GM23338 (cell line): ENCODE results near the gene RIN3. TPM values are rescaled to one million over a fixed set of nuclear protein-coding genes. Genes with fewer than 3 reads are reported as not detected.

Experiments
- ATAC-seq: fragments of 200-7000 bp; cut with Tn5 transposase; 3 replicates; pipeline ENCODE4 v1.9.1; 2020
- DNase-seq: peaks from one replicate; pipeline ENCODE4 v3.0.0-alpha.2; 2015; ENCODE audit warnings: low spot score
- H2AFZ ChIP-seq: fragments of 200-600 bp; sonication (generic); 2 replicates; pipeline ENCODE4 v1.8.0; 2016; ENCODE audit warnings: antibody characterized with exemption, mild to moderate bottlenecking, moderate library complexity
- H3F3A ChIP-seq: fragments of 200-600 bp; sonication (generic); replicated peaks from 2 replicates; pipeline ENCODE4 v1.8.0; 2017; ENCODE audit warnings: antibody characterized with exemption, mixed run types, low read depth
- H3K27ac ChIP-seq: fragments of 200-600 bp; sonication (generic); 2 replicates; pipeline ENCODE4 v1.6.1; 2016; ENCODE audit warnings: low read depth
- H3K27me3 ChIP-seq: fragments of 200-600 bp; sonication (generic); 2 replicates; pipeline ENCODE4 v1.8.0; 2016; ENCODE audit warnings: mild to moderate bottlenecking, mixed run types, moderate library complexity; ENCODE audit not compliant: insufficient read depth
- H3K36me3 ChIP-seq: fragments of 200-600 bp; sonication (generic); 2 replicates; pipeline ENCODE4 v1.8.0; 2016; ENCODE audit warnings: mild to moderate bottlenecking; ENCODE audit not compliant: insufficient read depth
- H3K4me1 ChIP-seq: fragments of 200-600 bp; sonication (generic); 2 replicates; pipeline ENCODE4 v1.8.0; 2016; ENCODE audit warnings: mild to moderate bottlenecking, moderate library complexity; ENCODE audit not compliant: insufficient read depth
- H3K4me2 ChIP-seq: fragments of 200-600 bp; sonication (generic); 2 replicates; pipeline ENCODE4 v1.7.1; 2017; ENCODE audit warnings: mixed run types
- H3K4me3 ChIP-seq: fragments of 200-600 bp; sonication (generic); 2 replicates; pipeline ENCODE4 v1.6.1; 2016; ENCODE audit warnings: mixed run types
- H3K79me2 ChIP-seq: fragments of 200-600 bp; sonication (generic); replicated peaks from 2 replicates; pipeline ENCODE4 v1.8.0; 2017; ENCODE audit warnings: mild to moderate bottlenecking; ENCODE audit not compliant: insufficient read depth
- H3K9me2 ChIP-seq: fragments of 200-600 bp; sonication (generic); 2 replicates; pipeline ENCODE4 v1.8.0; 2017; ENCODE audit not compliant: insufficient read depth
- H4K20me1 ChIP-seq: fragments of 200-600 bp; sonication (generic); replicated peaks from 2 replicates; pipeline ENCODE4 v1.8.0; 2017; ENCODE audit warnings: mild to moderate bottlenecking; ENCODE audit not compliant: insufficient read depth
- H3K27ac Mint-ChIP-seq: 2 replicates; pipeline ENCODE4 v1.8.0; 2020; ENCODE audit warnings: inconsistent platforms, mild to moderate bottlenecking, moderate library complexity, mixed read lengths
- H3K27me3 Mint-ChIP-seq: 3 replicates; pipeline ENCODE4 v1.8.0; 2022; ENCODE audit warnings: low read depth, mild to moderate bottlenecking, moderate library complexity, mixed read lengths, inconsistent platforms; ENCODE audit not compliant: insufficient read depth, poor library complexity
- H3K36me3 Mint-ChIP-seq: 3 replicates; pipeline ENCODE4 v1.8.0; 2021; ENCODE audit warnings: low read depth, mild to moderate bottlenecking, inconsistent platforms, moderate library complexity, mixed read lengths
- H3K4me1 Mint-ChIP-seq: 3 replicates; pipeline ENCODE4 v1.8.0; 2020; ENCODE audit warnings: mild to moderate bottlenecking, inconsistent platforms, mixed read lengths
- H3K4me3 Mint-ChIP-seq: 3 replicates; pipeline ENCODE4 v1.8.0; 2021; ENCODE audit warnings: moderate library complexity, mild to moderate bottlenecking, inconsistent platforms, mixed read lengths
- H3K9me3 Mint-ChIP-seq: 3 replicates; pipeline ENCODE4 v1.8.0; 2020; ENCODE audit warnings: moderate library complexity, mild to moderate bottlenecking, inconsistent platforms, mixed read lengths
- CREB1 ChIP-seq: fragments of 250-450 bp; sonication (Bioruptor Pico); IDR thresholded peaks from 2 replicates; pipeline ENCODE4 v1.5.0; 2020; ENCODE audit warnings: low read depth, mild to moderate bottlenecking, moderate library complexity
- EZH2 ChIP-seq: fragments of 200-600 bp; sonication (generic); IDR thresholded peaks from one replicate; pipeline ENCODE4 v1.8.0; 2017; ENCODE audit warnings: antibody characterized with exemption, mild to moderate bottlenecking, low read depth; ENCODE audit not compliant: unreplicated experiment
- EZH2phosphoT487 ChIP-seq: fragments of 200-600 bp; sonication (generic); IDR thresholded peaks from one replicate; pipeline ENCODE4 v1.8.1; 2018; ENCODE audit warnings: antibody characterized with exemption; ENCODE audit not compliant: unreplicated experiment
- JUNB ChIP-seq: IDR thresholded peaks from one replicate; pipeline ENCODE4 v1.6.1; 2016; ENCODE audit warnings: antibody characterized with exemption; ENCODE audit not compliant: unreplicated experiment
- NANOG ChIP-seq: IDR thresholded peaks from 2 replicates; pipeline ENCODE4 v1.6.1; 2016; ENCODE audit warnings: antibody characterized with exemption, borderline replicate concordance
- POLR2AphosphoS5 ChIP-seq: IDR thresholded peaks from 2 replicates; pipeline ENCODE4 v1.6.1; 2016; ENCODE audit warnings: antibody characterized with exemption, low read depth
- STAT1 ChIP-seq: IDR thresholded peaks from one replicate; pipeline ENCODE4 v1.6.1; 2016; ENCODE audit warnings: antibody characterized with exemption; ENCODE audit not compliant: unreplicated experiment
- ZNF114 ChIP-seq: fragments of 250-450 bp; sonication (Bioruptor Pico); IDR thresholded peaks from 2 replicates; pipeline ENCODE4 v1.5.0; 2020; ENCODE audit warnings: mild to moderate bottlenecking, moderate library complexity
- ZNF331 ChIP-seq: fragments of 250-450 bp; sonication (Bioruptor Pico); IDR thresholded peaks from 2 replicates; pipeline ENCODE4 v1.5.0; 2020; ENCODE audit warnings: low read depth, mild to moderate bottlenecking, moderate library complexity
- polyA plus RNA-seq: library from polyadenylated mRNA; unstranded; fragments of >200 nt; fragmentation: Nextera tagmentation; extraction: Ambion mirVana; gene quantifications from 2 replicates; pipeline ENCODE4 v1.2.1, GENCODE V29; 2016
- total RNA-seq: library from RNA; depleted of rRNA; stranded (reverse); fragments of >200 nt; shearing (Covaris generic); gene quantifications from 2 replicates; pipeline ENCODE4 v1.2.3, GENCODE V29; 2014
- TF ChIP-seq, protein P1 (sequence below), 2 experiments: fragments of 200-600 bp in 1 of 2; sonication (generic) in 1 of 2; conservative IDR thresholded peaks; 2 replicates each; pipeline versions ENCODE4 v1.5.1 to v1.6.1; 2016 to 2017; ENCODE audit warnings: antibody characterized with exemption in 2 of 2, low read depth in 2 of 2, mild to moderate bottlenecking in 2 of 2, moderate library complexity in 1 of 2
- TF ChIP-seq, protein P2 (sequence below): fragments of 250-450 bp; sonication (Bioruptor Pico); IDR thresholded peaks from 2 replicates; pipeline ENCODE4 v1.5.0; 2020; ENCODE audit warnings: mild to moderate bottlenecking, moderate library complexity
- TF ChIP-seq, protein P3 (sequence below): IDR thresholded peaks from one replicate; pipeline ENCODE4 v1.6.1; 2018; ENCODE audit warnings: antibody characterized with exemption; ENCODE audit not compliant: unreplicated experiment

The RIN3 gene
- total and polyA plus RNA-seq, 2 experiments from 2014 or later, result 0.97 to 1.5 TPM

DNA sequence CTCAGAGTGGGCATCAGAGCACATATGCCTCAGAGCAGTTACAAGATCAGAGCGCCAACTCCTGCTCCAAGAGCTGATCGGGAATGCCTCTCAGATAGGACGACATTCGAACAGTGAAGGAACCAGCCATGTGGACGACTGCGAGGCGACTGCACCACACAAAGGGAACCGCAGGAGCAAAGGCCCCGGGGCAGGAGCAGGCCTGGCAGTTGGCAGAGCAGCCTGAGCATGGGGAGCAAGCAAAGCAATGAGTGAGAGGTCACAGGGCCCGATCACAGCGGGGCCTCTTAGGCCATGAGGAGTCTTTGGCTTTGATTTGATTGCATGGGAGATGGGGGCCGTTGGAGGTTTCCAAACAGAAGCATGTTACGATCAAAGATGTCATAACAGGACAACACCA lies 144.6 kb downstream of the RIN3 start:
- H3K36me3 Mint-ChIP-seq, result no peaks in the 10 kb centered on the region; the same call in 2 of the 3 replicates

More for the DNA sequence above, 144.6 kb downstream of the RIN3 start:
- no peaks in the 10 kb centered on the region for H3K27me3 ChIP-seq
- Mint-ChIP-seq H3K9me3 (no peaks in the 10 kb centered on the region; the same call in 1 of the 3 replicates), H3K27ac (no peak overlapping the region), H3K4me1 (peaks cover 2% of the 10 kb centered on the region; the same call in 2 of the 3 replicates), H3K27me3 (peaks cover 11% of the 10 kb centered on the region), H3K4me3 (no peak overlapping the region)
- H3K79me2 ChIP-seq, result no peaks in the 10 kb centered on the region
- ATAC-seq, result no peak
- no peaks in the 10 kb centered on the region for H3K36me3 ChIP-seq
- no peaks in the 10 kb centered on the region for H3K9me2 ChIP-seq
- no peak for DNase-seq
- no peaks in the 10 kb centered on the region for H4K20me1 ChIP-seq
- H3K4me3 ChIP-seq, result no peak overlapping the region
- no peak overlapping the region for H3K4me2 ChIP-seq
- no peak overlapping the region for H2AFZ ChIP-seq
- H3K27ac ChIP-seq, result no peak overlapping the region
- no peaks in the 10 kb centered on the region for H3K4me1 ChIP-seq
- H3F3A ChIP-seq, result no peaks in the 10 kb centered on the region
- no peak for TF ChIP-seq EZH2phosphoT487
- TF ChIP-seq, protein P1, sequence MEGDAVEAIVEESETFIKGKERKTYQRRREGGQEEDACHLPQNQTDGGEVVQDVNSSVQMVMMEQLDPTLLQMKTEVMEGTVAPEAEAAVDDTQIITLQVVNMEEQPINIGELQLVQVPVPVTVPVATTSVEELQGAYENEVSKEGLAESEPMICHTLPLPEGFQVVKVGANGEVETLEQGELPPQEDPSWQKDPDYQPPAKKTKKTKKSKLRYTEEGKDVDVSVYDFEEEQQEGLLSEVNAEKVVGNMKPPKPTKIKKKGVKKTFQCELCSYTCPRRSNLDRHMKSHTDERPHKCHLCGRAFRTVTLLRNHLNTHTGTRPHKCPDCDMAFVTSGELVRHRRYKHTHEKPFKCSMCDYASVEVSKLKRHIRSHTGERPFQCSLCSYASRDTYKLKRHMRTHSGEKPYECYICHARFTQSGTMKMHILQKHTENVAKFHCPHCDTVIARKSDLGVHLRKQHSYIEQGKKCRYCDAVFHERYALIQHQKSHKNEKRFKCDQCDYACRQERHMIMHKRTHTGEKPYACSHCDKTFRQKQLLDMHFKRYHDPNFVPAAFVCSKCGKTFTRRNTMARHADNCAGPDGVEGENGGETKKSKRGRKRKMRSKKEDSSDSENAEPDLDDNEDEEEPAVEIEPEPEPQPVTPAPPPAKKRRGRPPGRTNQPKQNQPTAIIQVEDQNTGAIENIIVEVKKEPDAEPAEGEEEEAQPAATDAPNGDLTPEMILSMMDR (conservative IDR thresholded peaks at IDR 0.05; ENCODE audit: low read depth in 2 of 2), result no peak
- TF ChIP-seq ZNF331, result no peak
- no peak for TF ChIP-seq NANOG
- TF ChIP-seq STAT1, result no peak
- no peak for TF ChIP-seq EZH2
- no peak for TF ChIP-seq CREB1 (CRISPR knock-in tag)
- no peak for TF ChIP-seq POLR2AphosphoS5
- TF ChIP-seq JUNB, result no peak
- TF ChIP-seq, protein P2, sequence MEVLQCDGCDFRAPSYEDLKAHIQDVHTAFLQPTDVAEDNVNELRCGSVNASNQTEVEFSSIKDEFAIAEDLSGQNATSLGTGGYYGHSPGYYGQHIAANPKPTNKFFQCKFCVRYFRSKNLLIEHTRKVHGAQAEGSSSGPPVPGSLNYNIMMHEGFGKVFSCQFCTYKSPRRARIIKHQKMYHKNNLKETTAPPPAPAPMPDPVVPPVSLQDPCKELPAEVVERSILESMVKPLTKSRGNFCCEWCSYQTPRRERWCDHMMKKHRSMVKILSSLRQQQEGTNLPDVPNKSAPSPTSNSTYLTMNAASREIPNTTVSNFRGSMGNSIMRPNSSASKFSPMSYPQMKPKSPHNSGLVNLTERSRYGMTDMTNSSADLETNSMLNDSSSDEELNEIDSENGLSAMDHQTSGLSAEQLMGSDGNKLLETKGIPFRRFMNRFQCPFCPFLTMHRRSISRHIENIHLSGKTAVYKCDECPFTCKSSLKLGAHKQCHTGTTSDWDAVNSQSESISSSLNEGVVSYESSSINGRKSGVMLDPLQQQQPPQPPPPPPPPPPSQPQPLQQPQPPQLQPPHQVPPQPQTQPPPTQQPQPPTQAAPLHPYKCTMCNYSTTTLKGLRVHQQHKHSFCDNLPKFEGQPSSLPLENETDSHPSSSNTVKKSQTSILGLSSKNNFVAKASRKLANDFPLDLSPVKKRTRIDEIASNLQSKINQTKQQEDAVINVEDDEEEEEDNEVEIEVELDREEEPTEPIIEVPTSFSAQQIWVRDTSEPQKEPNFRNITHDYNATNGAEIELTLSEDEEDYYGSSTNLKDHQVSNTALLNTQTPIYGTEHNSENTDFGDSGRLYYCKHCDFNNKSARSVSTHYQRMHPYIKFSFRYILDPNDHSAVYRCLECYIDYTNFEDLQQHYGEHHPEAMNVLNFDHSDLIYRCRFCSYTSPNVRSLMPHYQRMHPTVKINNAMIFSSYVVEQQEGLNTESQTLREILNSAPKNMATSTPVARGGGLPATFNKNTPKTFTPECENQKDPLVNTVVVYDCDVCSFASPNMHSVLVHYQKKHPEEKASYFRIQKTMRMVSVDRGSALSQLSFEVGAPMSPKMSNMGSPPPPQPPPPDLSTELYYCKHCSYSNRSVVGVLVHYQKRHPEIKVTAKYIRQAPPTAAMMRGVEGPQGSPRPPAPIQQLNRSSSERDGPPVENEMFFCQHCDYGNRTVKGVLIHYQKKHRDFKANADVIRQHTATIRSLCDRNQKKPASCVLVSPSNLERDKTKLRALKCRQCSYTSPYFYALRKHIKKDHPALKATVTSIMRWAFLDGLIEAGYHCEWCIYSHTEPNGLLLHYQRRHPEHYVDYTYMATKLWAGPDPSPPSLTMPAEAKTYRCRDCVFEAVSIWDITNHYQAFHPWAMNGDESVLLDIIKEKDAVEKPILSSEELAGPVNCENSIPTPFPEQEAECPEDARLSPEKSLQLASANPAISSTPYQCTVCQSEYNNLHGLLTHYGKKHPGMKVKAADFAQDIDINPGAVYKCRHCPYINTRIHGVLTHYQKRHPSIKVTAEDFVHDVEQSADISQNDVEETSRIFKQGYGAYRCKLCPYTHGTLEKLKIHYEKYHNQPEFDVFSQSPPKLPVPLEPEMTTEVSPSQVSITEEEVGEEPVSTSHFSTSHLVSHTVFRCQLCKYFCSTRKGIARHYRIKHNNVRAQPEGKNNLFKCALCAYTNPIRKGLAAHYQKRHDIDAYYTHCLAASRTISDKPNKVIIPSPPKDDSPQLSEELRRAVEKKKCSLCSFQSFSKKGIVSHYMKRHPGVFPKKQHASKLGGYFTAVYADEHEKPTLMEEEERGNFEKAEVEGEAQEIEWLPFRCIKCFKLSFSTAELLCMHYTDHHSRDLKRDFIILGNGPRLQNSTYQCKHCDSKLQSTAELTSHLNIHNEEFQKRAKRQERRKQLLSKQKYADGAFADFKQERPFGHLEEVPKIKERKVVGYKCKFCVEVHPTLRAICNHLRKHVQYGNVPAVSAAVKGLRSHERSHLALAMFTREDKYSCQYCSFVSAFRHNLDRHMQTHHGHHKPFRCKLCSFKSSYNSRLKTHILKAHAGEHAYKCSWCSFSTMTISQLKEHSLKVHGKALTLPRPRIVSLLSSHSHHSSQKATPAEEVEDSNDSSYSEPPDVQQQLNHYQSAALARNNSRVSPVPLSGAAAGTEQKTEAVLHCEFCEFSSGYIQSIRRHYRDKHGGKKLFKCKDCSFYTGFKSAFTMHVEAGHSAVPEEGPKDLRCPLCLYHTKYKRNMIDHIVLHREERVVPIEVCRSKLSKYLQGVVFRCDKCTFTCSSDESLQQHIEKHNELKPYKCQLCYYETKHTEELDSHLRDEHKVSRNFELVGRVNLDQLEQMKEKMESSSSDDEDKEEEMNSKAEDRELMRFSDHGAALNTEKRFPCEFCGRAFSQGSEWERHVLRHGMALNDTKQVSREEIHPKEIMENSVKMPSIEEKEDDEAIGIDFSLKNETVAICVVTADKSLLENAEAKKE (CRISPR knock-in tag), result no peak
- TF ChIP-seq, protein P3, sequence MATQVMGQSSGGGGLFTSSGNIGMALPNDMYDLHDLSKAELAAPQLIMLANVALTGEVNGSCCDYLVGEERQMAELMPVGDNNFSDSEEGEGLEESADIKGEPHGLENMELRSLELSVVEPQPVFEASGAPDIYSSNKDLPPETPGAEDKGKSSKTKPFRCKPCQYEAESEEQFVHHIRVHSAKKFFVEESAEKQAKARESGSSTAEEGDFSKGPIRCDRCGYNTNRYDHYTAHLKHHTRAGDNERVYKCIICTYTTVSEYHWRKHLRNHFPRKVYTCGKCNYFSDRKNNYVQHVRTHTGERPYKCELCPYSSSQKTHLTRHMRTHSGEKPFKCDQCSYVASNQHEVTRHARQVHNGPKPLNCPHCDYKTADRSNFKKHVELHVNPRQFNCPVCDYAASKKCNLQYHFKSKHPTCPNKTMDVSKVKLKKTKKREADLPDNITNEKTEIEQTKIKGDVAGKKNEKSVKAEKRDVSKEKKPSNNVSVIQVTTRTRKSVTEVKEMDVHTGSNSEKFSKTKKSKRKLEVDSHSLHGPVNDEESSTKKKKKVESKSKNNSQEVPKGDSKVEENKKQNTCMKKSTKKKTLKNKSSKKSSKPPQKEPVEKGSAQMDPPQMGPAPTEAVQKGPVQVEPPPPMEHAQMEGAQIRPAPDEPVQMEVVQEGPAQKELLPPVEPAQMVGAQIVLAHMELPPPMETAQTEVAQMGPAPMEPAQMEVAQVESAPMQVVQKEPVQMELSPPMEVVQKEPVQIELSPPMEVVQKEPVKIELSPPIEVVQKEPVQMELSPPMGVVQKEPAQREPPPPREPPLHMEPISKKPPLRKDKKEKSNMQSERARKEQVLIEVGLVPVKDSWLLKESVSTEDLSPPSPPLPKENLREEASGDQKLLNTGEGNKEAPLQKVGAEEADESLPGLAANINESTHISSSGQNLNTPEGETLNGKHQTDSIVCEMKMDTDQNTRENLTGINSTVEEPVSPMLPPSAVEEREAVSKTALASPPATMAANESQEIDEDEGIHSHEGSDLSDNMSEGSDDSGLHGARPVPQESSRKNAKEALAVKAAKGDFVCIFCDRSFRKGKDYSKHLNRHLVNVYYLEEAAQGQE, result no peak
- TF ChIP-seq ZNF114, result no peak
